Fibroblast of lung (primary cell): ENCODE measurements around the gene EPG5. TPM values are rescaled to one million over a fixed set of nuclear protein-coding genes. Genes with fewer than 3 reads are reported as not detected.

Experiments used
- DNase-seq, 2 donors: peaks; one replicate each; pipeline versions ENCODE4 v3.0.0 to v3.0.0-alpha.2; 2010; ENCODE audit warnings: low read depth in 2 of 2
- H2AFZ ChIP-seq: 2 replicates; pipeline ENCODE4 v1.5.1; 2012; ENCODE audit warnings: low read length, control low read depth, inconsistent platforms
- H3K27ac ChIP-seq: 2 replicates; pipeline ENCODE4 v1.5.1; 2011; ENCODE audit warnings: low read length, control low read depth; ENCODE audit not compliant: insufficient read depth
- H3K27me3 ChIP-seq: 2 replicates; pipeline ENCODE4 v1.5.1; 2011; ENCODE audit warnings: mild to moderate bottlenecking, low read length; ENCODE audit not compliant: control insufficient read depth, insufficient read depth
- H3K36me3 ChIP-seq: 2 replicates; pipeline ENCODE4 v1.5.1; 2011; ENCODE audit warnings: low read length; ENCODE audit not compliant: control insufficient read depth, insufficient read depth
- H3K4me1 ChIP-seq: 2 replicates; pipeline ENCODE4 v1.5.1; 2011; ENCODE audit warnings: low read length; ENCODE audit not compliant: control insufficient read depth, insufficient read depth; ENCODE audit errors: extremely low read depth
- H3K4me2 ChIP-seq: 2 replicates; pipeline ENCODE4 v1.5.1; 2011; ENCODE audit warnings: low read length, control low read depth; ENCODE audit not compliant: insufficient read depth; ENCODE audit errors: extremely low read depth
- H3K4me3 ChIP-seq, 4 experiments: fragments of 200-600 bp in 1 of 4; sonication (generic) in 1 of 4; replicated peaks in 1 of 4; 2 replicates each; pipeline ENCODE4 v1.5.1; 2011 to 2016; ENCODE audit warnings: low read length in 4 of 4, low read depth in 3 of 4, mild to moderate bottlenecking in 3 of 4, control low read depth in 2 of 4, inconsistent platforms in 1 of 4, mixed read lengths in 1 of 4; ENCODE audit not compliant: insufficient read depth in 1 of 4; ENCODE audit errors: control extremely low read depth in 1 of 4
- H3K79me2 ChIP-seq: 2 replicates; pipeline ENCODE4 v1.5.1; 2012; ENCODE audit warnings: mild to moderate bottlenecking, low read length, inconsistent platforms; ENCODE audit not compliant: control insufficient read depth, insufficient read depth
- H3K9ac ChIP-seq: 2 replicates; pipeline ENCODE4 v1.5.1; 2011; ENCODE audit warnings: mild to moderate bottlenecking, low read length, control low read depth; ENCODE audit not compliant: insufficient read depth
- H3K9me3 ChIP-seq: 2 replicates; pipeline ENCODE4 v1.5.1; 2012; ENCODE audit warnings: low read depth, low read length; ENCODE audit not compliant: control insufficient read depth, insufficient read depth
- H4K20me1 ChIP-seq: 2 replicates; pipeline ENCODE4 v1.5.1; 2011; ENCODE audit warnings: low read length; ENCODE audit not compliant: control insufficient read depth, insufficient read depth; ENCODE audit errors: extremely low read depth
- CTCF ChIP-seq, 2 donors: IDR thresholded peaks in 1 of 2; conservative IDR thresholded peaks in 1 of 2; 1 replicate in 1 of 2; 2 replicates in 1 of 2; pipeline ENCODE4 v1.5.1; 2011 to 2012; ENCODE audit warnings: low read length in 2 of 2, control low read depth in 1 of 2, inconsistent platforms in 1 of 2, low read depth in 1 of 2, mild to moderate bottlenecking in 1 of 2
- EZH2 ChIP-seq: IDR thresholded peaks from 2 replicates; pipeline ENCODE4 v1.5.1; 2012; ENCODE audit warnings: low read length, control low read depth, mild to moderate bottlenecking; ENCODE audit errors: missing control alignments
- polyA plus RNA-seq, 2 donors: library from polyadenylated mRNA; depleted of rRNA in 1 of 2; stranded (reverse) in 1 of 2; unstranded in 1 of 2; fragments of >200 nt; gene quantifications; 2 replicates each; pipeline ENCODE4 v1.2.1, GENCODE V29; 2011 to 2012; ENCODE audit warnings: missing spikeins in 1 of 2
- total RNA-seq: library from RNA; depleted of rRNA; stranded (reverse); fragments of >200 nt; gene quantifications from 2 replicates; pipeline ENCODE4 v1.2.1, GENCODE V29; 2014

EPG5 gene
- total and polyA plus RNA-seq, 2 donors (not counting 1 experiment from before 2014, with no cell fraction given) = 60.0 to 87.4 TPM

- H3K4me2 ChIP-seq = no peak overlapping the region
- H3K27ac ChIP-seq = no peak overlapping the region
- H3K79me2 ChIP-seq = no peaks in the 10 kb centered on the region
- H3K4me1 ChIP-seq = peaks cover 10% of the 10 kb centered on the region
- H3K27me3 ChIP-seq = no peaks in the 10 kb centered on the region
- H3K4me3 ChIP-seq = peak overlapping the region in 1 of 4 experiments; percentile 25
- no peak for TF ChIP-seq EZH2
- peak; percentile 17 to 18 for TF ChIP-seq CTCF (conservative IDR thresholded peaks at IDR 0.05 in 1 of 2, IDR thresholded peaks at IDR 0.05 in 1 of 2; ENCODE audit: low read depth in 1 of 2, low read length in 2 of 2)
- H4K20me1 ChIP-seq = no peaks in the 10 kb centered on the region
- H3K9me3 ChIP-seq = no peaks in the 10 kb centered on the region
- DNase-seq = peak; percentile 58 to 59
- no peaks in the 10 kb centered on the region for H3K36me3 ChIP-seq
- no peak overlapping the region for H3K9ac ChIP-seq
- peak overlapping the region; percentile 51 for H2AFZ ChIP-seq
Measured at GRCh38 chr18:45837283-45838070, 129.7 kb downstream of the EPG5 start.

GRCh38 chr18:45836242-45837205 is 130.6 kb downstream of the EPG5 start:
- DNase-seq = no peak
- H3K9me3 ChIP-seq = no peaks in the 10 kb centered on the region
- no peak overlapping the region for H3K4me3 ChIP-seq
- no peaks in the 10 kb centered on the region for H4K20me1 ChIP-seq
- H3K4me2 ChIP-seq = no peak overlapping the region
- H3K4me1 ChIP-seq = peaks cover 10% of the 10 kb centered on the region
- H3K36me3 ChIP-seq = no peaks in the 10 kb centered on the region
- H2AFZ ChIP-seq = no peak overlapping the region
- TF ChIP-seq EZH2 (no peak), CTCF (conservative IDR thresholded peaks at IDR 0.05 in 1 of 2, IDR thresholded peaks at IDR 0.05 in 1 of 2; ENCODE audit: low read depth in 1 of 2, low read length in 2 of 2) (no peak)
- H3K27ac ChIP-seq = no peak overlapping the region
- H3K9ac ChIP-seq = no peak overlapping the region
- H3K27me3 ChIP-seq = no peaks in the 10 kb centered on the region
- no peaks in the 10 kb centered on the region for H3K79me2 ChIP-seq

GRCh38 chr18:45835057-45835636 is 132.0 kb downstream of the EPG5 start:
- H3K9ac ChIP-seq = no peak overlapping the region
- no peak for DNase-seq
- H3K27me3 ChIP-seq = no peaks in the 10 kb centered on the region
- H2AFZ ChIP-seq = no peak overlapping the region
- no peak overlapping the region for H3K4me3 ChIP-seq
- no peaks in the 10 kb centered on the region for H4K20me1 ChIP-seq
- no peak for TF ChIP-seq CTCF (conservative IDR thresholded peaks at IDR 0.05 in 1 of 2, IDR thresholded peaks at IDR 0.05 in 1 of 2; ENCODE audit: low read depth in 1 of 2, low read length in 2 of 2)
- no peak for TF ChIP-seq EZH2
- no peaks in the 10 kb centered on the region for H3K36me3 ChIP-seq
- peaks cover 10% of the 10 kb centered on the region for H3K4me1 ChIP-seq
- no peak overlapping the region for H3K4me2 ChIP-seq
- no peak overlapping the region for H3K27ac ChIP-seq
- no peaks in the 10 kb centered on the region for H3K79me2 ChIP-seq
- H3K9me3 ChIP-seq = no peaks in the 10 kb centered on the region
